Cardiac fibroblast (primary cell): ENCODE results near the gene IZUMO2.

Experiments
- DNase-seq, 2 donors: peaks; one replicate each; pipeline versions ENCODE4 v3.0.0 to v3.0.0-alpha.2; 2010; ENCODE audit warnings: low read depth in 2 of 2
- H3K4me3 ChIP-seq, 2 donors: replicated peaks in 1 of 2; 1 replicate in 1 of 2; 2 replicates in 1 of 2; pipeline ENCODE4 v1.5.1; 2011; ENCODE audit warnings: low read depth in 2 of 2, low read length in 2 of 2, mild to moderate bottlenecking in 2 of 2, moderate library complexity in 1 of 2
- TF ChIP-seq, protein P1 (sequence below): IDR thresholded peaks from one replicate; pipeline ENCODE4 v1.5.1; 2011; ENCODE audit warnings: low read depth, mild to moderate bottlenecking, low read length, inconsistent platforms

The IZUMO2 gene

DNA sequence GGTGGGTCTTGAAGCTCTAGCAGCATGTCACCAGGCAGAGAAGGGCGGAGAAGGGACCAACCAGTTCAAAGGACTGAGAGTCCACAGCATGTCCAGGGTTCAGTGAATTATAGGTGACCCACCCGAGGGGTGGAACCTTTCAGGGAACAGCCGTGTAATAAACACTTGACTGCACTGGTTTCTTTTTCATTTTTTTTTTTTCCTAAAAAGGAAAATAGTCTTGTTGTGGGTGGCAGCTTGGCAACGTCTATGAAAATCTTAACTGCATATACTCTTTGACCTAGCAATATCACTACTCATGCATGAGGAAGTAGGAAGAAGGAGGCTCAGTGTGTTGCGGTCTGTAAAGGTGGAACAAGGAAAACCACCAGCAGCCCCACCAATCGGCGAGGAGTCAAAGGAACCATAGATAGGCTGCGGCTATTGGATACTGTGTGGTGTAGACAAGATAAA lies 27.4 kb upstream of the IZUMO2 start:
- TF ChIP-seq, protein P1, sequence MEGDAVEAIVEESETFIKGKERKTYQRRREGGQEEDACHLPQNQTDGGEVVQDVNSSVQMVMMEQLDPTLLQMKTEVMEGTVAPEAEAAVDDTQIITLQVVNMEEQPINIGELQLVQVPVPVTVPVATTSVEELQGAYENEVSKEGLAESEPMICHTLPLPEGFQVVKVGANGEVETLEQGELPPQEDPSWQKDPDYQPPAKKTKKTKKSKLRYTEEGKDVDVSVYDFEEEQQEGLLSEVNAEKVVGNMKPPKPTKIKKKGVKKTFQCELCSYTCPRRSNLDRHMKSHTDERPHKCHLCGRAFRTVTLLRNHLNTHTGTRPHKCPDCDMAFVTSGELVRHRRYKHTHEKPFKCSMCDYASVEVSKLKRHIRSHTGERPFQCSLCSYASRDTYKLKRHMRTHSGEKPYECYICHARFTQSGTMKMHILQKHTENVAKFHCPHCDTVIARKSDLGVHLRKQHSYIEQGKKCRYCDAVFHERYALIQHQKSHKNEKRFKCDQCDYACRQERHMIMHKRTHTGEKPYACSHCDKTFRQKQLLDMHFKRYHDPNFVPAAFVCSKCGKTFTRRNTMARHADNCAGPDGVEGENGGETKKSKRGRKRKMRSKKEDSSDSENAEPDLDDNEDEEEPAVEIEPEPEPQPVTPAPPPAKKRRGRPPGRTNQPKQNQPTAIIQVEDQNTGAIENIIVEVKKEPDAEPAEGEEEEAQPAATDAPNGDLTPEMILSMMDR: no peak
- no peak for DNase-seq
- H3K4me3 ChIP-seq: no peak overlapping the region

- DNase-seq: no peak
- no peak overlapping the region for H3K4me3 ChIP-seq
- TF ChIP-seq, protein P1: no peak
Observed at GRCh38 chr19:50189331-50189730, 26.2 kb upstream of the IZUMO2 start.

GRCh38 chr19:50187937-50188336 lies 24.9 kb upstream of the IZUMO2 start:
- no peak for DNase-seq
- TF ChIP-seq, protein P1: no peak
- H3K4me3 ChIP-seq: no peak overlapping the region

- no peak for DNase-seq
- no peak overlapping the region for H3K4me3 ChIP-seq
- TF ChIP-seq, protein P1: no peak
Observed at GRCh38 chr19:50184196-50184595, 21.1 kb upstream of the IZUMO2 start.

GRCh38 chr19:50181121-50181520 lies 18.0 kb upstream of the IZUMO2 start:
- no peak overlapping the region for H3K4me3 ChIP-seq
- DNase-seq: no peak
- TF ChIP-seq, protein P1: no peak

DNA sequence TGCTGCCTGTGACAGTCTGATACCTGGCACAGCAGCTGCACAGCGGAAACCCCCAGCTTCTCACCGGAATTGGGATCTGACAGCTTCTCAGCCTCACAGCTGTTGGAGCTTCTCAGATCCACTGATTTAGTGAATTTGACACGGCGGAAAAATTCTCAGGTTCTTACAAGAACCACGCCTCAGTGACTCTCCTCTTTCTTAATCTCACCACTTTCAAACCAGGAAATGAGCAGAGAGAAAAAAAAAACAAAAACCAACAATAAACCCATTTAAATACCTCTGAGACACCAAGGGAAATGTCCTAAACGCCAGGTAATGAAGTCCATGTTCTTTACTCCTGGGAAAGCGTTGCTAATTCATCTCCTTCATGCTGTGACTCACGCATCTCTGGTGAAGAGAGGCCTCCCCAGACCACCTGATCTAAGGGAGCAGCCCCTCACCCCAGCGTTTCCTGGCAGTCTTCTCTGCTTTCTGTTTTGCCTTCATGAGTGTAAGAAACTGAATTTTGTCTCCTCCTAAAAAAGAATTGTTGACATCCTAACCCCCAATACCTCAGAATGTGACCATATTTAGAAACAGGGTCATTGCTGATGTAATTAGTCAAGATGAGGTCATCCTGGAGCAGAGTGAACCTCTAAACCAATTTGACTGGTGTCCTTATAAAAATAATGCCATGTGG lies 15.9 kb upstream of the IZUMO2 start:
- no peak overlapping the region for H3K4me3 ChIP-seq
- DNase-seq: peak in 1 of 2 donors; percentile 7
- TF ChIP-seq, protein P1: no peak

GRCh38 chr19:50178320-50178719 lies 15.2 kb upstream of the IZUMO2 start:
- TF ChIP-seq, protein P1: no peak
- DNase-seq: no peak
- no peak overlapping the region for H3K4me3 ChIP-seq
